Measurements from ENCODE around the gene SLC4A8.

Gene SLC4A8

DNA sequence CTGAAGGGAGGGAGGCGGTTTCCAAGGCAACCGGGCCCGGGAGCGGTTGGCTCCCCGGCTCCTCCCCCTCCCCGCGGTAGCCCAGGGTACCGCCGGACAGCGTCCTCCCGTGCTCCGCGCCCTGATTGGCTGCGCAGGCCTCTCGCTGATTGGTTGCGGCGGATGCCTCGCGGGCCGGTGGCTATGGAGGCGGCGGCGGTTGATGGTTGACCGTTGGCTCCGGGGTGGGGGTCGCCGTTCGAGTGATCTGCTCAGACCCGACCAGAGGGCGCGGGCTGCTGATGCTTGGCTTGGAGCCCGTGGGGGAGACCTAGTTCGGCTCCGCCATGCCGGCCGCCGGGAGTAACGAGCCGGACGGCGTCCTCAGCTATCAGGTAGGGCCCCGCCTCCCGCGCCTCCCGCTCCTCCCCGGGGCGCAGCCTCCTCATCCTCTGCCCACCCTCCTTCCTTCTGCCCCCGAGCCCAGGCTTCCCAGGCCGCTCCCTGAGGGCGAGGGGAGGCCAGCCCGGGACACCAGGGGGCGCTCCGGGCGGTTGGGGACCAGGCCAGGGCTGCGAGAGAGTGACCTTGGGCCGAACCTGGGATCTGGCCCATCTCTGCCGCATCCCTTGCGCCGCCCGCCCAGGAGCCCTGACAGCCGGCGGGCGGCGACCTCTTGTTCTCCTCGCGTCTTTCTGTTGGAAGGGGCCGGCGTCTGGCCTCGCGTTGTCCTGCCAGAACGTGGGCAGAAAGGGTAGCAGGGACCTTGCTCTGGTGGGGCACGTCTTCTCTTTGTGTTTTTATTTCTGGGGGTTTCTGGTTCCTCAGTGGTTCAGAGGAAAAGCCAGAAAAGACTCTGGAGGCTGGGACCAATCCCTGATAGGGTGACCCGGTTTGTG lies at the start of gene SLC4A8:
SLC4A8 (plus strand) TSS at position 170 of the 878 bp plus-strand sequence; CDS start at position 327, 157 bp downstream.
- Histone ChIP-seq H3K4me1 (ENCODE audit: control insufficient read depth in 1 of 2, insufficient read depth in 2 of 2, low read length in 2 of 2) (peaks cover 0 to 9% of the 10 kb centered on the region in 2 donors), H3K36me3 (ENCODE audit: control insufficient read depth in 1 of 2, insufficient read depth in 2 of 2, low read length in 2 of 2) (no peaks in the 10 kb centered on the region), H3K27ac (ENCODE audit: low read depth, low read length) (no peak within 1 kb of the TSS), H3K27me3 (ENCODE audit: control insufficient read depth in 1 of 2, insufficient read depth in 2 of 2, low read length in 2 of 2) (peaks cover 3 to 20% of the 10 kb centered on the region in 2 donors), H3K9me3 (ENCODE audit: control insufficient read depth in 1 of 2, low read length in 2 of 2) (no peaks in the 10 kb centered on the region), H3K4me3 (ENCODE audit: low read depth in 1 of 2, low read length in 2 of 2) (peak within 1 kb of the TSS; percentile 41 to 50), H3K9ac (ENCODE audit: low read depth in 1 of 2, low read length in 2 of 2) (no peak within 1 kb of the TSS)

GRCh38 chr12:51374856-51375255 lies 49.8 kb upstream of the SLC4A8 start:
- no peak overlapping the region for H3K27ac ChIP-seq (ENCODE audit: low read depth, low read length)
- H3K4me3 ChIP-seq (ENCODE audit: low read depth in 1 of 2, low read length in 2 of 2) = no peak overlapping the region
- H3K36me3 ChIP-seq (ENCODE audit: control insufficient read depth in 1 of 2, insufficient read depth in 2 of 2, low read length in 2 of 2) = peaks cover 19 to 40% of the 10 kb centered on the region in 2 donors
- peaks cover 8 to 9% of the 10 kb centered on the region in 2 donors for H3K4me1 ChIP-seq (ENCODE audit: control insufficient read depth in 1 of 2, insufficient read depth in 2 of 2, low read length in 2 of 2)
- H3K9me3 ChIP-seq (ENCODE audit: control insufficient read depth in 1 of 2, low read length in 2 of 2) = no peaks in the 10 kb centered on the region
- no peak overlapping the region for H3K9ac ChIP-seq (ENCODE audit: low read depth in 1 of 2, low read length in 2 of 2)
- H3K27me3 ChIP-seq (ENCODE audit: control insufficient read depth in 1 of 2, insufficient read depth in 2 of 2, low read length in 2 of 2) = no peaks in the 10 kb centered on the region

GRCh38 chr12:51377099-51377984 lies 47.3 kb upstream of the SLC4A8 start:
- Histone ChIP-seq H3K27me3 (ENCODE audit: control insufficient read depth in 1 of 2, insufficient read depth in 2 of 2, low read length in 2 of 2) (no peaks in the 10 kb centered on the region), H3K4me3 (ENCODE audit: low read depth in 1 of 2, low read length in 2 of 2) (no peak overlapping the region), H3K4me1 (ENCODE audit: control insufficient read depth in 1 of 2, insufficient read depth in 2 of 2, low read length in 2 of 2) (no peaks in the 10 kb centered on the region), H3K9ac (ENCODE audit: low read depth in 1 of 2, low read length in 2 of 2) (no peak overlapping the region), H3K27ac (ENCODE audit: low read depth, low read length) (no peak overlapping the region), H3K9me3 (ENCODE audit: control insufficient read depth in 1 of 2, low read length in 2 of 2) (no peaks in the 10 kb centered on the region), H3K36me3 (ENCODE audit: control insufficient read depth in 1 of 2, insufficient read depth in 2 of 2, low read length in 2 of 2) (peaks cover 22 to 44% of the 10 kb centered on the region in 2 donors)

GRCh38 chr12:51378749-51379148 lies 45.9 kb upstream of the SLC4A8 start:
- H3K4me3 ChIP-seq (ENCODE audit: low read depth in 1 of 2, low read length in 2 of 2) = no peak overlapping the region
- peaks cover 0 to 7% of the 10 kb centered on the region in 2 donors for H3K4me1 ChIP-seq (ENCODE audit: control insufficient read depth in 1 of 2, insufficient read depth in 2 of 2, low read length in 2 of 2)
- no peaks in the 10 kb centered on the region for H3K9me3 ChIP-seq (ENCODE audit: control insufficient read depth in 1 of 2, low read length in 2 of 2)
- H3K27me3 ChIP-seq (ENCODE audit: control insufficient read depth in 1 of 2, insufficient read depth in 2 of 2, low read length in 2 of 2) = no peaks in the 10 kb centered on the region
- H3K36me3 ChIP-seq (ENCODE audit: control insufficient read depth in 1 of 2, insufficient read depth in 2 of 2, low read length in 2 of 2) = peaks cover 20 to 49% of the 10 kb centered on the region in 2 donors
- H3K9ac ChIP-seq (ENCODE audit: low read depth in 1 of 2, low read length in 2 of 2) = no peak overlapping the region
- no peak overlapping the region for H3K27ac ChIP-seq (ENCODE audit: low read depth, low read length)

- Histone ChIP-seq H3K9me3 (ENCODE audit: control insufficient read depth in 1 of 2, low read length in 2 of 2) (no peaks in the 10 kb centered on the region), H3K9ac (ENCODE audit: low read depth in 1 of 2, low read length in 2 of 2) (no peak overlapping the region), H3K27ac (ENCODE audit: low read depth, low read length) (no peak overlapping the region), H3K27me3 (ENCODE audit: control insufficient read depth in 1 of 2, insufficient read depth in 2 of 2, low read length in 2 of 2) (no peaks in the 10 kb centered on the region), H3K4me3 (ENCODE audit: low read depth in 1 of 2, low read length in 2 of 2) (no peak overlapping the region), H3K36me3 (ENCODE audit: control insufficient read depth in 1 of 2, insufficient read depth in 2 of 2, low read length in 2 of 2) (peaks cover 16 to 45% of the 10 kb centered on the region in 2 donors), H3K4me1 (ENCODE audit: control insufficient read depth in 1 of 2, insufficient read depth in 2 of 2, low read length in 2 of 2) (peaks cover 0 to 8% of the 10 kb centered on the region in 2 donors)
Observed at GRCh38 chr12:51379571-51379970, 45.1 kb upstream of the SLC4A8 start.

GRCh38 chr12:51381226-51382079 lies 43.2 kb upstream of the SLC4A8 start:
- H3K27ac ChIP-seq (ENCODE audit: low read depth, low read length) = no peak overlapping the region
- no peak overlapping the region for H3K4me3 ChIP-seq (ENCODE audit: low read depth in 1 of 2, low read length in 2 of 2)
- H3K36me3 ChIP-seq (ENCODE audit: control insufficient read depth in 1 of 2, insufficient read depth in 2 of 2, low read length in 2 of 2) = peaks cover 14 to 41% of the 10 kb centered on the region in 2 donors
- no peaks in the 10 kb centered on the region for H3K27me3 ChIP-seq (ENCODE audit: control insufficient read depth in 1 of 2, insufficient read depth in 2 of 2, low read length in 2 of 2)
- H3K9me3 ChIP-seq (ENCODE audit: control insufficient read depth in 1 of 2, low read length in 2 of 2) = no peaks in the 10 kb centered on the region
- peaks cover 0 to 8% of the 10 kb centered on the region in 2 donors for H3K4me1 ChIP-seq (ENCODE audit: control insufficient read depth in 1 of 2, insufficient read depth in 2 of 2, low read length in 2 of 2)
- no peak overlapping the region for H3K9ac ChIP-seq (ENCODE audit: low read depth in 1 of 2, low read length in 2 of 2)

- Histone ChIP-seq H3K4me1 (ENCODE audit: control insufficient read depth in 1 of 2, insufficient read depth in 2 of 2, low read length in 2 of 2) (peaks cover 0 to 8% of the 10 kb centered on the region in 2 donors), H3K27ac (ENCODE audit: low read depth, low read length) (no peak overlapping the region), H3K36me3 (ENCODE audit: control insufficient read depth in 1 of 2, insufficient read depth in 2 of 2, low read length in 2 of 2) (peaks cover 14 to 34% of the 10 kb centered on the region in 2 donors), H3K9ac (ENCODE audit: low read depth in 1 of 2, low read length in 2 of 2) (no peak overlapping the region), H3K27me3 (ENCODE audit: control insufficient read depth in 1 of 2, insufficient read depth in 2 of 2, low read length in 2 of 2) (no peaks in the 10 kb centered on the region), H3K9me3 (ENCODE audit: control insufficient read depth in 1 of 2, low read length in 2 of 2) (no peaks in the 10 kb centered on the region), H3K4me3 (ENCODE audit: low read depth in 1 of 2, low read length in 2 of 2) (no peak overlapping the region)
Observed at GRCh38 chr12:51382173-51382572, 42.5 kb upstream of the SLC4A8 start.

DNA sequence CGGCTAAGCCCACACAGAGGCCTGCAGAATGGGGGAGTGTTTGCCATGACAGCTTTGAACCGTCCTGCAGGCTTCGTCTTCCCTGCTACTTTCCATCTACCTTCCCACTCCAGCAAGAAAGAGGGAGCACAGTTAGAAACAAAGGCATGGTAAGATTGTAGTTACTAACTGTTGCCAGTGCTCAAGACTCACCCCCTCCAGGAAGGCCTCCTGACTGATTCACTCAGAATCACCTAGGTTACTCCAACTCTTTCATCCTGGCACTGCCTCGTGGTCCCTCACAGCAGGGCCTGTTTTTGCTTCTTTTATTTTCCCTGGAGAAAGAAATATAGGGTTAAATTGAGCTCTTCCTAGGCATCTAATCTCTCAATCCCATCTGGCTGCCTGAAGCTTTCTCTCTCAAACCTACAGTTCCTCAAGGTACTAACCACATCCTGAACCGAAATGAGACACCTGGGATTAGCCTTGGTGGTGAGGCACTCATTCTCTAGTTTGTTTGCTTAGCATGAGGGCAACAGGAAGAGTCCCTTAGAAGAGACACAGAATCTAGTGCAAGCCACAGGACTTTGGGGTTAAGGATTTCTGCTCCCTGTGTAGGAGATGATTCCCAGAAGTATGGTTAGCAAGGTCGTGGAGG lies 41.2 kb upstream of the SLC4A8 start:
- Histone ChIP-seq H3K4me1 (ENCODE audit: control insufficient read depth in 1 of 2, insufficient read depth in 2 of 2, low read length in 2 of 2) (peaks cover 0 to 10% of the 10 kb centered on the region in 2 donors), H3K27me3 (ENCODE audit: control insufficient read depth in 1 of 2, insufficient read depth in 2 of 2, low read length in 2 of 2) (no peaks in the 10 kb centered on the region), H3K9me3 (ENCODE audit: control insufficient read depth in 1 of 2, low read length in 2 of 2) (no peaks in the 10 kb centered on the region), H3K27ac (ENCODE audit: low read depth, low read length) (no peak overlapping the region), H3K36me3 (ENCODE audit: control insufficient read depth in 1 of 2, insufficient read depth in 2 of 2, low read length in 2 of 2) (peaks cover 14 to 27% of the 10 kb centered on the region in 2 donors), H3K4me3 (ENCODE audit: low read depth in 1 of 2, low read length in 2 of 2) (no peak overlapping the region), H3K9ac (ENCODE audit: low read depth in 1 of 2, low read length in 2 of 2) (no peak overlapping the region)

DNA sequence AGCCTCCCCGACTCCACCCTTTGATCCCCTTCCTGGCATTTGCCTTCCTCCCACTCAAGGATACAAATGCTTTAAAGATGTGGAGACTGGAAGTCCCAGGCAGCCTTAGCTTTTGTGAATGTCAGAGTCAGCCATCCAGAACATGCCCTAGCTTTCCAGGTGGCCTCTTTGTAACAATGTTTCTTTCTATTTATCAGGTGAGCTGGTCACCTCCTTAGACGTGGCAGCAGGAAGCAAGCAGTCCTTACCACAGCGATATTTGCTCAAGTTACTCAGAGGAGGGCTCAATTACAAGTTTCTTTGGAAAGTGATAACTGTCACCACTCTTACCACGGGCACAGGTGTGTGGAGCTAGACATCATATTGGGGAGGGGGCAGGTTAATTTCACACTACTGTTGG lies 38.3 kb upstream of the SLC4A8 start:
- H3K27ac ChIP-seq (ENCODE audit: low read depth, low read length) = no peak overlapping the region
- no peaks in the 10 kb centered on the region for H3K27me3 ChIP-seq (ENCODE audit: control insufficient read depth in 1 of 2, insufficient read depth in 2 of 2, low read length in 2 of 2)
- peaks cover 0 to 15% of the 10 kb centered on the region in 2 donors for H3K36me3 ChIP-seq (ENCODE audit: control insufficient read depth in 1 of 2, insufficient read depth in 2 of 2, low read length in 2 of 2)
- no peak overlapping the region for H3K9ac ChIP-seq (ENCODE audit: low read depth in 1 of 2, low read length in 2 of 2)
- H3K9me3 ChIP-seq (ENCODE audit: control insufficient read depth in 1 of 2, low read length in 2 of 2) = no peaks in the 10 kb centered on the region
- no peak overlapping the region for H3K4me3 ChIP-seq (ENCODE audit: low read depth in 1 of 2, low read length in 2 of 2)
- H3K4me1 ChIP-seq (ENCODE audit: control insufficient read depth in 1 of 2, insufficient read depth in 2 of 2, low read length in 2 of 2) = peaks cover 12 to 34% of the 10 kb centered on the region in 2 donors
